Thyroid gland (tissue), 4 donors: ENCODE measurements around the gene PHF21A.

Source experiments
- POLR2A ChIP-seq, 2 donors: fragments of 450-650 bp; IDR thresholded peaks; one replicate each; pipeline ENCODE4 v1.6.1; 2017; ENCODE audit warnings: antibody characterized with exemption in 2 of 2, mild to moderate bottlenecking in 2 of 2, moderate library complexity in 1 of 2
- TF ChIP-seq, protein P1 (sequence below), 6 experiments: fragments of 200-600 bp in 3 of 6; fragments of 450-650 bp in 3 of 6; sonication (generic) in 3 of 6; IDR thresholded peaks; one replicate each; pipeline ENCODE4 v1.5.1; 2016 to 2019; ENCODE audit warnings: antibody characterized with exemption in 6 of 6, mild to moderate bottlenecking in 2 of 6, inconsistent platforms in 1 of 6, moderate library complexity in 1 of 6

DNA sequence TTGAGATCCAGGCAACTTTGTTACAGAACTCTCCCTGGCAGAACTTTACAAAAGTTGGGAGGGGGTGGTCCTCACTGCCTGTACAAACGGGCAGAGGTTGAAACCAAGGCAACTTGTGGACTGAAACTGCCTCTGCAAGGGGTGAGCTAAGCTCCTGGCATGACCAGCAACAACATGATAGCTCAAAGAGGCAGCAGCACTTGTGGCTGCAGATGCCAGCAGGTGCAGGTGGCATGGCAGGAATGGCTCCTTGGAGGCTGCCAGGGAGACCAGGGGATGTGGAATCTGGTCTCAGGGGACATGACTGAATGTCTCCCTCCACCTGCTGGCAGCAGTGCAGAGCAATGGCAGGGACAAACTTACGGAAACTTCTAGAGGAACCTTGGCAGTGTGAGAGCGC lies 38.8 kb upstream of the PHF21A start:
- TF ChIP-seq, protein P1, sequence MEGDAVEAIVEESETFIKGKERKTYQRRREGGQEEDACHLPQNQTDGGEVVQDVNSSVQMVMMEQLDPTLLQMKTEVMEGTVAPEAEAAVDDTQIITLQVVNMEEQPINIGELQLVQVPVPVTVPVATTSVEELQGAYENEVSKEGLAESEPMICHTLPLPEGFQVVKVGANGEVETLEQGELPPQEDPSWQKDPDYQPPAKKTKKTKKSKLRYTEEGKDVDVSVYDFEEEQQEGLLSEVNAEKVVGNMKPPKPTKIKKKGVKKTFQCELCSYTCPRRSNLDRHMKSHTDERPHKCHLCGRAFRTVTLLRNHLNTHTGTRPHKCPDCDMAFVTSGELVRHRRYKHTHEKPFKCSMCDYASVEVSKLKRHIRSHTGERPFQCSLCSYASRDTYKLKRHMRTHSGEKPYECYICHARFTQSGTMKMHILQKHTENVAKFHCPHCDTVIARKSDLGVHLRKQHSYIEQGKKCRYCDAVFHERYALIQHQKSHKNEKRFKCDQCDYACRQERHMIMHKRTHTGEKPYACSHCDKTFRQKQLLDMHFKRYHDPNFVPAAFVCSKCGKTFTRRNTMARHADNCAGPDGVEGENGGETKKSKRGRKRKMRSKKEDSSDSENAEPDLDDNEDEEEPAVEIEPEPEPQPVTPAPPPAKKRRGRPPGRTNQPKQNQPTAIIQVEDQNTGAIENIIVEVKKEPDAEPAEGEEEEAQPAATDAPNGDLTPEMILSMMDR (IDR thresholded peaks at IDR 0.05) = no peak
- no peak for TF ChIP-seq POLR2A (IDR thresholded peaks at IDR 0.05)
